ENCODE results near the gene C1orf159. TPM values are rescaled to one million over a fixed set of nuclear protein-coding genes. Genes with fewer than 3 reads are reported as not detected.
A peak's percentile ranks its signal among the peaks of the same experiment; 100 is the strongest.
"Not testable (repeated sequence)": the region's sequence is repeated elsewhere in the genome, so short reads cannot be mapped to it uniquely, and the experiment has no call there.

The C1orf159 gene
- polyA plus RNA-seq, 4 donors = 9.2 to 19.0 (median 12.6) TPM

- Histone ChIP-seq H3K27ac (ENCODE audit: low read depth in 1 of 3, low read length in 2 of 3) (no peak overlapping the region), H3K4me3 (ENCODE audit: low read depth in 1 of 3, low read length in 3 of 3) (peak overlapping the region in 1 of 3 donors; percentile 56), H3K36me3 (ENCODE audit: control insufficient read depth in 3 of 3, insufficient read depth in 2 of 3, low read depth in 1 of 3, low read length in 3 of 3) (peaks cover 0 to 28% (median 0%) of the 10 kb centered on the region in 3 donors), H3K27me3 (ENCODE audit: control insufficient read depth in 3 of 3, insufficient read depth in 3 of 3, low read length in 3 of 3) (peaks cover 8 to 65% (median 19%) of the 10 kb centered on the region in 3 donors), H3K9me3 (ENCODE audit: control insufficient read depth in 2 of 2, insufficient read depth in 1 of 2, low read depth in 1 of 2, low read length in 1 of 2) (no peaks in the 10 kb centered on the region), H3K4me1 (ENCODE audit: control insufficient read depth in 3 of 3, insufficient read depth in 2 of 3, low read depth in 1 of 3, low read length in 2 of 3) (peaks cover 0 to 12% (median 2%) of the 10 kb centered on the region in 3 donors)
- WGBS, 3 donors = 11 to 23% (median 14%) methylated on average over 21 to 24 of the region's 24 CpGs
- no peak for DNase-seq
- no peak for FAIRE-seq
These were observed 57.6 kb downstream of the C1orf159 start for GRCh38 chr1:1058088-1058905.

- FAIRE-seq; H3K4me3 ChIP-seq (ENCODE audit: low read depth in 1 of 3, low read length in 3 of 3); H3K9me3 ChIP-seq (ENCODE audit: control insufficient read depth in 2 of 2, insufficient read depth in 1 of 2, low read depth in 1 of 2, low read length in 1 of 2); H3K27ac ChIP-seq (ENCODE audit: low read depth in 1 of 3, low read length in 2 of 3); DNase-seq: not testable (repeated sequence)
- Histone ChIP-seq H3K36me3 (ENCODE audit: control insufficient read depth in 3 of 3, insufficient read depth in 2 of 3, low read depth in 1 of 3, low read length in 3 of 3) (peaks cover 0 to 34% (median 0%) of the 10 kb centered on the region in 3 donors), H3K4me1 (ENCODE audit: control insufficient read depth in 3 of 3, insufficient read depth in 2 of 3, low read depth in 1 of 3, low read length in 2 of 3) (peaks cover 0 to 12% (median 2%) of the 10 kb centered on the region in 3 donors), H3K27me3 (ENCODE audit: control insufficient read depth in 3 of 3, insufficient read depth in 3 of 3, low read length in 3 of 3) (peaks cover 8 to 59% (median 15%) of the 10 kb centered on the region in 3 donors)
- WGBS, 3 donors = 24 to 59% (median 41%) methylated on average over 15 of the region's 15 CpGs
These were observed 58.2 kb downstream of the C1orf159 start for GRCh38 chr1:1057769-1058087.

- FAIRE-seq (no peak), DNase-seq (no peak)
- H3K36me3 ChIP-seq (ENCODE audit: control insufficient read depth in 3 of 3, insufficient read depth in 2 of 3, low read depth in 1 of 3, low read length in 3 of 3) = peaks cover 3 to 50% (median 4%) of the 10 kb centered on the region in 3 donors
- WGBS, 3 donors = 84 to 88% (median 87%) methylated on average over 46 to 50 of the region's 50 CpGs
- peaks cover 8 to 43% (median 8%) of the 10 kb centered on the region in 3 donors for H3K27me3 ChIP-seq (ENCODE audit: control insufficient read depth in 3 of 3, insufficient read depth in 3 of 3, low read length in 3 of 3)
- H3K4me3 ChIP-seq (ENCODE audit: low read depth in 1 of 3, low read length in 3 of 3) = no peak overlapping the region
- H3K9me3 ChIP-seq (ENCODE audit: control insufficient read depth in 2 of 2, insufficient read depth in 1 of 2, low read depth in 1 of 2, low read length in 1 of 2) = no peaks in the 10 kb centered on the region
- H3K27ac ChIP-seq (ENCODE audit: low read depth in 1 of 3, low read length in 2 of 3) = no peak overlapping the region
- H3K4me1 ChIP-seq (ENCODE audit: control insufficient read depth in 3 of 3, insufficient read depth in 2 of 3, low read depth in 1 of 3, low read length in 2 of 3) = peaks cover 0 to 9% (median 2%) of the 10 kb centered on the region in 3 donors
These were observed 59.8 kb downstream of the C1orf159 start for GRCh38 chr1:1055841-1056736.

- no peak overlapping the region for H3K27ac ChIP-seq (ENCODE audit: low read depth in 1 of 3, low read length in 2 of 3)
- 88 to 92% (median 91%) methylated on average over 22 to 23 of the region's 23 CpGs for WGBS, 3 donors
- H3K27me3 ChIP-seq (ENCODE audit: control insufficient read depth in 3 of 3, insufficient read depth in 3 of 3, low read length in 3 of 3) = peaks cover 7 to 32% (median 8%) of the 10 kb centered on the region in 3 donors
- no peak for DNase-seq
- no peak overlapping the region for H3K4me3 ChIP-seq (ENCODE audit: low read depth in 1 of 3, low read length in 3 of 3)
- H3K9me3 ChIP-seq (ENCODE audit: control insufficient read depth in 2 of 2, insufficient read depth in 1 of 2, low read depth in 1 of 2, low read length in 1 of 2) = no peaks in the 10 kb centered on the region
- peaks cover 0 to 9% (median 2%) of the 10 kb centered on the region in 3 donors for H3K4me1 ChIP-seq (ENCODE audit: control insufficient read depth in 3 of 3, insufficient read depth in 2 of 3, low read depth in 1 of 3, low read length in 2 of 3)
- peaks cover 3 to 61% (median 4%) of the 10 kb centered on the region in 3 donors for H3K36me3 ChIP-seq (ENCODE audit: control insufficient read depth in 3 of 3, insufficient read depth in 2 of 3, low read depth in 1 of 3, low read length in 3 of 3)
- FAIRE-seq = no peak
These were observed 60.9 kb downstream of the C1orf159 start for GRCh38 chr1:1054971-1055370.

GRCh38 chr1:1054099-1054700 lies 61.7 kb downstream of the C1orf159 start:
- H3K36me3 ChIP-seq (ENCODE audit: control insufficient read depth in 3 of 3, insufficient read depth in 2 of 3, low read depth in 1 of 3, low read length in 3 of 3) = peaks cover 4 to 67% (median 5%) of the 10 kb centered on the region in 3 donors
- DNase-seq = no peak
- H3K4me1 ChIP-seq (ENCODE audit: control insufficient read depth in 3 of 3, insufficient read depth in 2 of 3, low read depth in 1 of 3, low read length in 2 of 3) = peaks cover 0 to 5% (median 2%) of the 10 kb centered on the region in 3 donors
- 93 to 95% (median 93%) methylated on average over 18 of the region's 18 CpGs for WGBS, 3 donors
- no peaks in the 10 kb centered on the region for H3K9me3 ChIP-seq (ENCODE audit: control insufficient read depth in 2 of 2, insufficient read depth in 1 of 2, low read depth in 1 of 2, low read length in 1 of 2)
- H3K27me3 ChIP-seq (ENCODE audit: control insufficient read depth in 3 of 3, insufficient read depth in 3 of 3, low read length in 3 of 3) = peaks cover 3 to 27% (median 7%) of the 10 kb centered on the region in 3 donors
- H3K4me3 ChIP-seq (ENCODE audit: low read depth in 1 of 3, low read length in 3 of 3) = no peak overlapping the region
- H3K27ac ChIP-seq (ENCODE audit: low read depth in 1 of 3, low read length in 2 of 3) = no peak overlapping the region
- FAIRE-seq = no peak

GRCh38 chr1:1053682-1054081 lies 62.2 kb downstream of the C1orf159 start:
- DNase-seq = no peak
- peaks cover under 1 to 22% (median 2%) of the 10 kb centered on the region in 3 donors for H3K27me3 ChIP-seq (ENCODE audit: control insufficient read depth in 3 of 3, insufficient read depth in 3 of 3, low read length in 3 of 3)
- H3K4me1 ChIP-seq (ENCODE audit: control insufficient read depth in 3 of 3, insufficient read depth in 2 of 3, low read depth in 1 of 3, low read length in 2 of 3) = peaks cover 0 to under 1% (median 0%) of the 10 kb centered on the region in 3 donors
- no peak overlapping the region for H3K27ac ChIP-seq (ENCODE audit: low read depth in 1 of 3, low read length in 2 of 3)
- H3K36me3 ChIP-seq (ENCODE audit: control insufficient read depth in 3 of 3, insufficient read depth in 2 of 3, low read depth in 1 of 3, low read length in 3 of 3) = peaks cover 4 to 71% (median 5%) of the 10 kb centered on the region in 3 donors
- FAIRE-seq = no peak
- no peak overlapping the region for H3K4me3 ChIP-seq (ENCODE audit: low read depth in 1 of 3, low read length in 3 of 3)
- 95% methylated on average over 18 of the region's 18 CpGs for WGBS, 3 donors
- H3K9me3 ChIP-seq (ENCODE audit: control insufficient read depth in 2 of 2, insufficient read depth in 1 of 2, low read depth in 1 of 2, low read length in 1 of 2) = no peaks in the 10 kb centered on the region

GRCh38 chr1:1053022-1053421 lies 62.9 kb downstream of the C1orf159 start:
- no peak for FAIRE-seq
- H3K4me1 ChIP-seq (ENCODE audit: control insufficient read depth in 3 of 3, insufficient read depth in 2 of 3, low read depth in 1 of 3, low read length in 2 of 3) = no peaks in the 10 kb centered on the region
- H3K36me3 ChIP-seq (ENCODE audit: control insufficient read depth in 3 of 3, insufficient read depth in 2 of 3, low read depth in 1 of 3, low read length in 3 of 3) = peaks cover 4 to 74% (median 5%) of the 10 kb centered on the region in 3 donors
- H3K4me3 ChIP-seq (ENCODE audit: low read depth in 1 of 3, low read length in 3 of 3) = no peak overlapping the region
- H3K9me3 ChIP-seq (ENCODE audit: control insufficient read depth in 2 of 2, insufficient read depth in 1 of 2, low read depth in 1 of 2, low read length in 1 of 2) = no peaks in the 10 kb centered on the region
- DNase-seq = no peak
- H3K27ac ChIP-seq (ENCODE audit: low read depth in 1 of 3, low read length in 2 of 3) = no peak overlapping the region
- H3K27me3 ChIP-seq (ENCODE audit: control insufficient read depth in 3 of 3, insufficient read depth in 3 of 3, low read length in 3 of 3) = peaks cover 0 to 15% (median 0%) of the 10 kb centered on the region in 3 donors
- WGBS, 3 donors = 82 to 92% (median 92%) methylated on average over 15 of the region's 15 CpGs
